Fibroblast of peridontal ligament (primary cell): ENCODE results near the gene ARHGAP21.

Source experiments
- DNase-seq: peaks from one replicate; pipeline ENCODE4 v3.0.0-alpha.2; 2010; ENCODE audit errors: extremely low read depth

Gene ARHGAP21

DNA sequence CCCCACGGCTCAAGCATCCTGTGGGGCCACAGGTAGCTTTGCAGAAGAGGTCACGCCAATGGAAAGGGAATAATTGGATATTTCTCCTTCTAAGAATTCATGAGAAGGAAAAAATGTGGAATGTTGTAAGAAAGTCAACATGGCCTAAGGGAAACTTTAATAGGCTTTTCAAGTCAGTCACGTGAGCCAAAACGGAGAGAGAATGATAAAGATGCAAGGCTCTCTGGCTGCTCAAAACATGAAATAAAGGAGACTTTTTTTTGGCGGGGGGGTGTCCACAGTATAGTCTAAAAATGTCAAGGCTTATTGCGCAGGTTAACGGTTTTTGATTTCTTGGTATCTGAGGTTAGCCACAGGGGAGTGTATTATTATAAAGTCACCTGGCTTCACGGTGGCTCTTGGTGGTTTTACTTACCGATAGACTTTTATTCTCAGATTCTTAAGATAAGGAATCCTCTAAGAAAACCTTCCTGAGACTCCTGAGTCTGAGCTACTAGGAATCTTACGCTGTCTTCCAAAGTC is 148.1 kb downstream of the ARHGAP21 start:
- peak; percentile 8 for DNase-seq

DNA sequence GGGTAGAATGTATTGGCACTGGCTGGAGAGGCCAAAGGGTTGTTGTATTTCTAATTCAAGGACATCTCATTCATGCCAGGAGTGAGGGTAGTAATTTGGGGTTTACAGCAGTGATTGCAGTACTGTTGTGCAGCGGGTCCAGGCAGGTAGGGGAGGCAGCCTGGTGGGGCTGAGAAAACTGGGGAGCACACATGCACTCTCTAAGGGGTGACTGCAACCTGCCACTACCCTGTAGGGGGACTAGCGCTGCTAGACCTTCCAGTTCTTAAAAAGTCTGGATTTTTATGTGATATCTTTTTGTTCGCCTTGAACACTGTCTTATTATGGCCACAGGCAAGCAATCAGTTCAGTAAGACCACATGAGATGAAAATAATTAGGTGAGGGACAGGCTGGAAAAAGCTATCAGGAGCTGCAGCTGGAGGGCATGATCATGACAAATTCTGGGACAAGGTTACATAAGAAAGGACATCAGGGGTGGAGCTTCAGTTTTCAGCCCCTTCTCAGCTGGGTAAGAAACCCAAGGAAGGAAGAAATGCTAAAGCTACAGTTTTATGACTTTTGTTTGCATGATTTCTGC is 149.0 kb downstream of the ARHGAP21 start:
- no peak for DNase-seq

- no peak for DNase-seq
These were observed 149.5 kb downstream of the ARHGAP21 start for GRCh38 chr10:24574161-24574560.

DNA sequence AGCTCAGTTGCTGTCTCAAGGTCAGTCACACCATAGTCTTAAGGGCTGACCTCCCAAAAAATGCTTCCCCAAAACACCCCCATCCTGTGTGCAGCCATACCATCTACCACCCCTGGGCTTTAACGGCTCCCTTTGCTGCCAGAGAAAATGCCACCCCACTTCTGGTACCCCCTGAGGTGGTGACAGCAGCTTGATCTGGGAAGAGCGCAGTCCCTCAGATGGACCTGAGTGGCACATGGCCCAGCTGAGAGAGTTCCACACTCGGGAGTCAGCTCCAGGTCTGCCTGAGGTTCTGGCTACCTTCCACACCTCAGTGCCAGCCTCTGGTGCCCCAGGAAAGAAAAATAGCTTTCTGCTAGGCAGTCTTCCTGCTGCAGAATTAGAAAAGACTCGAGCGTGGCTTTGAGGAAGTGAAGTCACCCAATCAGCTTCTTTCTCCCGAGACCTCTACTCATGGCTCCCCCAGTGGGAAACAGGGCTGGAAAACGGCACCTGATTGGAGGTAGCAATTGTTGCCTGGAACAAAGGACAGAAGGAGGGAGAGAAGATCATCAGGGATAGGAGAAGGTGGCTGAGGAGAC is 151.7 kb downstream of the ARHGAP21 start:
- DNase-seq: no peak

DNA sequence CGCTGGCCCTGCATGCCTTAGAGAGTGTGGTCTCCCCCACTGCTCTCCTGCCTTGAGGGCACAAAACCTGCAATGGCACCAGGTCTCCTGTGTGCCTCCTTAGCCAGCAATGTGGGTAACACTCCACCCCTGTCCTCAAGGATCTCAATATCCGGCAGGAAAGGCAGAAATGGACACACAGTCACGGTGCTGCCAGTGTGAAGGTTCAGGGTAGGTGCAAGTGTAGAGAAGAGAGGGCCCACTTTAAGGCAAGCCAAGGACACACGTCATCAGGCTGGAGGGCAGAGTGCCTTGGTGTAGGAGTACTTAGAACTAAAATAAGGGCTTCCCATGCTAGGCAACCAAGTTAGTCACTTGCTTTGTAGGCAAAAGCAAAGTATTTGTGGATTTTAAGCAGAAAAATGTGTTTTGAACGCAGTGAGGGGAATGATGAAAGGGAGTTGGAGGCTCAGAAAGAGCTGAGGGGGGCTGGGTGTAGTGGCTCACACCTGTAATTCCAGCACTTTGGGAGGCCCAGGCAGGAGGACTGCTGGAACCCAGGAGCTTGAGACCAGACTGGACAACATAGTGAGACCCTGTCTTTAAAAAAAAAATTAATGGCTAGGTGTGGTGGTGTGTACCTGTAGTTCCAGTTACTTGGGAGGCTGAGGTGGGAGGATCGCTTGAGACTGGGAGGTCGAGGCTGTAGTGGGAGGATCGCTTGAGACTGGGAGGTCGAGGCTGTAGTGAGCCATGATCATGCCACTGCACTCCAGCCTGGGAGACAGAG is 152.8 kb downstream of the ARHGAP21 start:
- no peak for DNase-seq

DNA sequence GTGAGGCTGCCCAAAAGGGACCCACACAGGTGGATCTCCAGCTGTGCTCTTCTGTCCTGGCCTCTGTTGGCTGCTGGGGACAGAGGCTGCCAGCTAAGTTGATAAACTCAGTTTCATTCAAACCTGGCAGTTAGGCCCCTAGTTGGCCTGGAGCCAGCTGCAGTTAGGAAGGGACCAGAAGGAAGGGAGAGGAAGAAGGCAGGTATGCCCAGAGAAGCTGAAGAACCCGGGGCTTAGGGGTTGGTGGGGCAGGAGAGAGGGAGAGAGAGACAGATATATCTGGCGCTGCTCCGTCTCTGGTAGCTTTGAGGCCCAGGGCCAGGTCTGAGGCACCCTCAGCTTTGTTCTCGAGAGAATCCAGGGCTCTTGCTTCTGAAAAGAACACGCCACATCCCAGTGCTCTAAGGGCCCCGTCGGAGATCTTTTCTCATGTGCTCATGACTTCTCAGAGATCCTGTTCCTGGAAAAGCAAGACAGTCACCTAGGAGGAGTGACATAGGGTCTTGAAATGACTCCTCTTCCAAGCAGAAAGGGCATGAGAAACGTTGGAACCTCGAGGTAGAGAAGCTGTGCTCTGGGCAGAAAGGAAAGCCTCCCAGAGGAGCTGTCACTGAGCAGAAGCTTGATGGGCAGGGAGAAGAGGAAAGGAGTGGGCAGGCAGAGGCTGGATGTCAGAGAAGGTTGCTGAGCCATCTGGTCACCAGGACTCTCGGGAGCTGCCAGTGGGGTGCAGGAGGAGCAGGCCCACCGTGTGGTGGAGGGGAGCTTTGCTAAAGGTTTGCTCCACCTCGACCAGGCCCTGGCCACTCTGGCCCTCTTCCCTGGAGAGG is 153.6 kb downstream of the ARHGAP21 start:
- no peak for DNase-seq

- no peak for DNase-seq
These were observed 154.3 kb downstream of the ARHGAP21 start for GRCh38 chr10:24569330-24569796.

DNA sequence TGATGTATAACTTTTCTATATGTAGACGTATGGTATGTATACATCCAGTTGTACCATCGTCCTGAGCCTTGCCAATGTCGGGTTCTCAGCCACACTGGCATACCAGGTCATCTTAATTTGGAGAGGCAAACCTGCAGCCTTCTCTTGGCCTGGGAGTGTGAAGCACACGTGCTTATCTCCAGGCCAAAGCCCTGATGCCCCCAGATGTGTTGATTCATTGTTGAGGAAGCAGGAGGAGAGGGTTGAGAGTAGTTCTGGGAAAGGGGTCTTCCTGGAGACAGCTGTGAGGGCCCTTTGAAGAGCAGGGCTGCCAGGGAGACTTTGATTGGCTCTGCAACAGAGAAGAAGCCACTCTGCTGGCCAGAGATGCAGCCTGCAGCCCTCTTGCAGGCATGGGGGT is 155.6 kb downstream of the ARHGAP21 start:
- no peak for DNase-seq

GRCh38 chr10:24561453-24561852 is 162.2 kb downstream of the ARHGAP21 start:
- DNase-seq: peak; percentile 12

DNA sequence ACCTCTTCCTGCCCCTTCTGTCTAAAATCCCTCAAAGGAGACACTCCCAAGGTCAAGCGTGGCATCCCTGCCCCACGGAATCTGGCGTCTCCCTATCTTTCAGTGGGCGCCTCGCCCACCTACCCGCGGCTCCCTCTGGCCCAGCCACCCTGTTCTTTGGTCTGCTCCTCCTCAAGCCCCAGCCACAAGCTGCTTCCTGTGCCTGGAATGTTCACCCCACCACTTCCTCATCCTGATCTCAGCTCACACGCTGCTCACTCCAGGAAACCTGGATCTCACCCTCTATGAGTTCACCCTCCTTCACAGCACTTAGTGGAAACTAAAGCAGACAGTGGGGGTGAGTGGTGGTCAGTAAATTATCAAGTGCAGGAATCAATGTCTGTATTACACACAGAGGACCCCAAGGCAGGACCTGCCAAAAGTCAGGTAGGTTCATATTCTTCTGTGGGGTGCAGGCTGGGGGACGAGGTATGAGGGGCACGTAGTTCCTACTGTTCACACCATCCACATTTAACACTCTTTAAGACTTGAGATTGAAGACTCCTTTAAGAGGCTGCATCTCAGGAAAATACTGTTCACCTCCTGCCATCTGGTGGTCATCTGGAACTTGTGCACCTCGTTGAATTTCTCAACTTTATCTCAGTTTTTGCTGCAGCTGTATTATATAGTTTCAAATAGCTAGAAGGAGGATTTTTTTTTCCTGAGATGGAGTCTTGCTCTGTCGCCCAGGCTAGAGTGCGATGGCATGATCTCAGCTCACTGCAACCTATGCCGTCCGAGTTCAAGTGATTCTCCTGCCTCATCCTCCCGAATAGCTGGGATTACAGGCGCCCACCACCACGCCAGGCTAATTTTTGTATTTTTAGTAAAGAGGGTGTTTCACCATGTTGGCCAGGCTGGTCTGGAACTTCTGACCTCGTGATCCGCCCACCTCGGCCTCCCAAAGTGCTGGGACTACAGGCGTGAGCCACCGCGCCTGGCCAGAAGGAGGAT is 166.6 kb downstream of the ARHGAP21 start:
- peak; percentile 88 for DNase-seq

- no peak for DNase-seq
These were observed 167.4 kb downstream of the ARHGAP21 start for GRCh38 chr10:24556126-24556749.

GRCh38 chr10:24554036-24554435 is 169.7 kb downstream of the ARHGAP21 start:
- DNase-seq: no peak

DNA sequence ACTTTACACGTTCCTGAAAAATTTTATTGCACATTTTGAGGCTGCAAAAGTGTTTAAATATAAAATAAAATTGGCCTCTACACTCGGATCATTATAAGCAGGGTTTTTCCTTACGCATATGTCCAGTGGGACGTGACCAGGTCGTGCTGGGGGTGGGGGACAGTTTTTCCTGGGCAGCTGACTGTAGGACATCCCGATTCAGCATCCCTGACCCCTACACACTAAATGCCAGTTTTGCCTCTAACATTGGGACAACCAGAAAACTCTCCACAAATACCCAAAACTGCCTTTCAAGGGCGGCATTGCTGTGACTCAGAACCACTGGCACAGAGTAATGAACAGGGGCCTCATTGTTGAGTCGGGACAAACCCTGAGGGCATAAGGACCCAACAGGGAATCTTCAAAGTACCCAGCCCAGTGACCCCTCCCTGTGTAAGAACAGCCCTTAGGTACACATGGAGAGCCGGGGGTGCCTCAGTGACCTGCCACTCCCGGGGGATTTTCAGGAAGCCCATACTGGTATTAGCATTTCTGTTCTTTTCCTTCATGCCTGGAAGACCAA is 170.6 kb downstream of the ARHGAP21 start:
- no peak for DNase-seq

DNA sequence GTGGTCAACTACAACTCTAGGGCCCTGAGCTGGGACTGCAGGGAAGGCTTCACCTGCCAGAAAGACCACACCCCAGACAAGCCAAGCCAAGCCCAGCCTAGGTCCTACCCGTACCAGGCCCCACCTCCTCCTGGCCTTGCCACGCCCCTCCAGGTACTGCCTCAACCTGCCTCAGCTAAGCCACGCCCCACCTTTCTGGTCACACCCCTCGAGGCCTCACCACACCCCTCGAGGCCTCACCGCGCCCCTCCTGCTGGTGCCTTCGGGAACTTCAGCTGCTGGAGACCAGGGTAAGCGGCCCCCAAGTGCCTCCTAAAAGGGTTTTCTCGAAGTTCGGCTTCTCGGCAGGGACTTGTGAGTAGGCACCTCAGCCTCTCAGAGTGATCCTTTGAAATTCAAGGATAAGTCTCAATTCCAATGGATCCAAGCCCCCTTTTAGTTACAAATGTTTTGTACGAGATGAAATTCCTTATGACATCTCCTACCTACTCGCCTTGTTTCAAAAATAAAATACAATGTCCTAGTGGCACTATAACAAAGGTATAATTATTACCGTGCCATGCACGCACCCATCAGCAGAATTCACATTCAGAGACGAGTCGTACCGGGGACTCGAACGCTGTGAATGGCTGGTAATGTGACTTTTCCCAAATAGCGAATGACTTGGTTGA is 171.2 kb downstream of the ARHGAP21 start:
- no peak for DNase-seq

DNA sequence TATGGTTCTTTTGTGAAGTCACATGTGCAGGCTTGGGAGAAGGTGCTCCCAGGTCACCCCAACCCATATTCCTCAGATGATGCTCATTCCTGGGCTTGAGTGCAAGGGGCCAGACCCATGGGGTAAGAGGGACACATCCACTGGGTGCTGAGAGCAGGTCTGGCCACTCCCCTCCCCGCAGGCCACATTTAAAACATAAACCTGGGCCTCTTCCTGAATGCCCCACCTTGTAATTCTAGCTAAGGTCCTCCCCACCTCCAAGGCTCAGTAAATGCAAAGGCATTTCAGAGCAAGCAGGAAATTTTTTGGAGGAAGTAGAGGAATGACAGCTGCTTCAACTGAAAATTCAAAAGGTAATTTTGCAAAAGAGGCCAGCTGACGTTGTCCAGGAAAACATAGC is 172.5 kb downstream of the ARHGAP21 start:
- DNase-seq: no peak

DNA sequence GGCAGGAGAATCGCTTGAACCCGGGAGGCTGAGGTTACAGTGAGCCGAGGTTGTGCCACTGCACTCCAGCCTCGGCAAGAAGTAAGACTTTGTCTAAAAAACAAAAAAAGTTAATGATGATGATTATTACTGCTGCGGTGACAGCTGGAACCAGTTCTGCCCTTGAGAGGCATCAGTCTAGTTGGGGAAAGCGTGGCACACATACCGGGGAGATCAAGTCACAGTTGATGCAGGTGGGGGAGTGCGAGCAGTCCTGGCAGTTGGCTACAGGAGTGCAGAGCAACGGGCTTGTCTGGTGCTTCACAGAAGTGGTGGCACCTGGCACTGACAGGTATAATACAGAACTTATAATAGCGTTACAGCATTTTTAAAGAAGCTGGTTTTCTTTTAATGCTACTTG is 173.0 kb downstream of the ARHGAP21 start:
- no peak for DNase-seq

DNA sequence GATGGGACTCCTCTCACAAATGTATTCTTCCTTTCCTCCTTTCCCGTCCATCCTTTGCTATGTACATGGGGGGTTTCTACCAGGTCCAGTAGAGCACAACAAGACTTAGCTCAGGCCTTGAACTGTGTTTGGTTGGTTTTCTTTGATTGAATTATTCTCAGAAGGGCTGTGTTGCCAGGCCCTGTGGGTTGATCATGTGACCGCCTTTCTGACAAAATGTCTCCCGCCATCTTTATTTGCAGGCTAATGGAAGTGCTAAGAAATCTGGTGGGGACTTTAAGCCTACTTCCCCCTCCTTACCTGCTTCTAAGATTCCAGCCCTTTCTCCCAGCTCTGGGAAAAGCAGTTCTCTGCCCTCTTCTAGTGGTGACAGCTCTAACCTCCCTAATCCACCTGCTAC is 178.1 kb downstream of the ARHGAP21 start:
- DNase-seq: no peak

- DNase-seq: no peak
These were observed 178.9 kb downstream of the ARHGAP21 start for GRCh38 chr10:24544776-24545175.
